Small intestine (tissue), 7 donors: ENCODE data around the gene CREBBP. TPM values are rescaled to one million over a fixed set of nuclear protein-coding genes. Genes with fewer than 3 reads are reported as not detected.

ENCODE experiments used
- DNase-seq, 2 donors: peaks; one replicate each; pipeline versions ENCODE4 v3.0.0 to v3.0.0-alpha.2; 2013
- FAIRE-seq: peaks from 2 replicates; lab custom pipeline; 2012; peaks lifted over from hg19 to GRCh38; lab: Jason Lieb, UNC
- H3K27ac ChIP-seq, 3 donors: one replicate each; pipeline ENCODE4 v1.5.1; 2013; ENCODE audit warnings: low read length in 2 of 3, mild to moderate bottlenecking in 2 of 3, control low read depth in 1 of 3, inconsistent platforms in 1 of 3, low read depth in 1 of 3, moderate library complexity in 1 of 3
- H3K27me3 ChIP-seq, 3 donors: one replicate each; pipeline ENCODE4 v1.6.1; 2013; ENCODE audit warnings: low read length in 3 of 3, inconsistent platforms in 1 of 3; ENCODE audit not compliant: control insufficient read depth in 3 of 3, insufficient read depth in 3 of 3
- H3K36me3 ChIP-seq, 3 donors: one replicate each; pipeline ENCODE4 v1.6.1; 2013; ENCODE audit warnings: low read length in 3 of 3, inconsistent platforms in 1 of 3, low read depth in 1 of 3, mild to moderate bottlenecking in 1 of 3, moderate library complexity in 1 of 3; ENCODE audit not compliant: control insufficient read depth in 3 of 3, insufficient read depth in 2 of 3
- H3K4me1 ChIP-seq, 3 donors: one replicate each; pipeline ENCODE4 v1.6.1; 2013; ENCODE audit warnings: low read length in 2 of 3, inconsistent platforms in 1 of 3, low read depth in 1 of 3, mild to moderate bottlenecking in 1 of 3, moderate library complexity in 1 of 3; ENCODE audit not compliant: control insufficient read depth in 3 of 3, insufficient read depth in 2 of 3
- H3K4me3 ChIP-seq, 3 donors: one replicate each; pipeline ENCODE4 v1.5.1; 2013; ENCODE audit warnings: low read length in 3 of 3, control low read depth in 1 of 3, inconsistent platforms in 1 of 3, low read depth in 1 of 3, mild to moderate bottlenecking in 1 of 3, moderate library complexity in 1 of 3
- H3K9me3 ChIP-seq, 2 donors: one replicate each; pipeline ENCODE4 v1.6.1; 2013; ENCODE audit warnings: low read depth in 1 of 2, low read length in 1 of 2; ENCODE audit not compliant: control insufficient read depth in 2 of 2, insufficient read depth in 1 of 2
- WGBS, 3 donors: extraction: QIAGEN DNeasy Blood & Tissue Kit; methylation state at CpG; one replicate each; pipeline ENCODE4 v1.1.7; 2013; 5-methylcytosine and 5-hydroxymethylcytosine counted together
- polyA plus RNA-seq, 4 donors: library from polyadenylated mRNA; stranded (reverse) in 3 of 4; unstranded in 1 of 4; fragments of 200-250 nt in 3 of 4; fragments of 120-200 nt in 1 of 4; gene quantifications; one replicate each; pipeline versions ENCODE4 v1.2.1 to v1.2.3, GENCODE V29; 2013
- donor health status: healthy with polysubstance abuse.
- donor health status: control.
- donor health status: control.
- donor health status: Bipolar disorder and iron deficiency.
- donor health status: healthy.

Gene CREBBP
- polyA plus RNA-seq, 4 donors, result 6.8 to 48.0 (median 12.6) TPM

DNA sequence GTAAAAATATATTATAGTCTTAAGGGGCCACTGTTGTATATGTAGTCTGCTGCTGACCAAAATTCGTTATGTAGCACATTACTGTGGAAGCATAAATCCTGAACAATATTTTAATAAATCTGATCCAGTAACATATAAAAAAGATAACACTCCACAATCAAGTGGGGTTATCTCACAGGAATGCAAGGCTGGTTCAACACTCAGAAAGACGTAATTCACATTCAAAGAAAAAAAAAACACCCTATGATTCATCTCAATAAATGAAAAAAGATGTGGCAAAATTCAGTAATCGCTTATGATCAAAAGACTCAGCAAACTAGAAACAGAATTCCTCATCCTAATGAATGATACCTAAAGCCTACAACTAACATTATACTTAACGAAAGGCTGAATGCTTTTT is 47.8 kb downstream of the CREBBP start:
- Histone ChIP-seq H3K27me3 (no peaks in the 10 kb centered on the region), H3K9me3 (peaks cover 0 to 11% of the 10 kb centered on the region in 2 donors), H3K36me3 (peaks cover 0 to 26% (median 2%) of the 10 kb centered on the region in 3 donors), H3K27ac (no peak overlapping the region), H3K4me1 (no peaks in the 10 kb centered on the region), H3K4me3 (no peak overlapping the region)
- DNase-seq (no peak), FAIRE-seq (no peak)
- WGBS, 3 donors, result 91 to 98% (median 97%) methylated on average over 4 of the region's 4 CpGs

DNA sequence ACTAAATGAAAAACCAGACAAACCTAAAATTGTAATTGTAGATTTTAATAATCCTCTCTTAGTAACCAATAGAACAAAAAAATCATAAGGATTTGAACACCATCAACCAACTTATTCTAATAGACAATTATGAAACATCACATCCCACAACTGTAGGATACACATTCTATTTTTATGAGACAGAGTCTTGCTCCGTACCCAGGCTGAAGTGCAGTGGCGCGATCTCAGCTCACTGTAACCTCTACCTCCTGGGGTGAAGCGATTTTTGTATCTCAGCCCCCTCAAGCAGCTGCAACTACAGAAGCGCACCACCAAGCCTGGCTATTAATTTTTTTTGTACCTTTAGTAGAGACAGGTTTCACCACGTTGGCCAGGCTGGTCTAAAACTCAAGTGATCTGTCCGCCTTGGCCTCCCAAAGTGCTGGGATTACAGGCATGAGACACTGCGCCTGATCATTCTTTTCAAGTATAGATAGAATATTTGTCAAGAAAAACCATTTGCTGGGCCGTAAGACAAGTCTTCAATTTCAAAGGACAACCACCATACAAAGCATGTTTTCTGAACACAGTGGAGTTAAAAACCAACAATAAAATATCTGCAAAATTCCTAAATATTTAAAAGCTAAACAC is 49.8 kb downstream of the CREBBP start:
- WGBS, 3 donors, result 91 to 96% (median 93%) methylated on average over 9 of the region's 9 CpGs
- Histone ChIP-seq H3K36me3 (peaks cover 0 to 27% (median 2%) of the 10 kb centered on the region in 3 donors), H3K27me3 (no peaks in the 10 kb centered on the region), H3K27ac (no peak overlapping the region), H3K4me3 (no peak overlapping the region), H3K9me3 (peaks cover 0 to 11% of the 10 kb centered on the region in 2 donors), H3K4me1 (no peaks in the 10 kb centered on the region)
- no peak for DNase-seq
- no peak for FAIRE-seq

DNA sequence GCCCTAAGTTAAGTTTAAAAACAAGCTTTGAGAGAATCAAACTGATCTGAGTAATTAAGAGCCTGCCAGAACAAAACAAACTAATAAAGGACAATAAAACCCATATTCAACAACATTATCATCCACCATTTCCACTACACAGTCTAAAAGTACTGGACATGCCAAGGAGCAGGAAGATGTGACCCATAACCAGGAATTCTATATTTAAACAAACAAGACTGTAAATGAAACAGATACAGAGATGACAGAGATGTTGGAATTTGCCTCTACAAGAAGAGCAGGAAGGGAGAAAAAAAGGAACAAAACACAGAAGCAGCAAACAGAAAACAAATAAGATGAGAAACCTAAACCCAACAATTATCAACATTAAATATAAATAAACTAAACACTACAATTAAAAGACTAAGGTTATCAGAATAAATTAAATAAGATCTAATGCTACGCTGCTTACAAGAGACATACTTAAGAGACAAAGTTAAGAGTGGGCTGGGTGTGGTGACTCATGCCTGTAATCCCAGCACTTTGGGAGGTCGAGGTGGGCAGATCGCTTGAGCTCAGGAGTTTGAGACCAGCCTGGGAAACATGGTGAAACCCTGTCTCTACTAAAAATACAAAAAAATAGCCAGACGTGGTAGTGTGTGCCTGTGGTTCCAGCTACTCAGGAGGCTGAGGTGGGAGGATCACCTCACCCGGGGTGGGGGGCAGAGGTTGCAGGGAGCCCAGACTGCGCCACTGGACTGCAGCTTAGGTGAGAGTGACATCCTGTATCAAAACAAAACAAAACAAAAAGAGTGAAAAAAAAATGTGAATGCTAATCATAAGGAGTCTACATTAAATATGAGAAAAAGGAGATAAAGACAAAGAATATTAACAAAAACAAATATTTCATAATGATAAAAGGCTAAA is 50.6 kb downstream of the CREBBP start:
- no peak for FAIRE-seq
- Histone ChIP-seq H3K27ac (no peak overlapping the region), H3K27me3 (no peaks in the 10 kb centered on the region), H3K4me1 (peaks cover 0 to 1% (median 0%) of the 10 kb centered on the region in 3 donors), H3K4me3 (no peak overlapping the region), H3K9me3 (peaks cover 0 to 11% of the 10 kb centered on the region in 2 donors), H3K36me3 (peaks cover 0 to 28% (median 2%) of the 10 kb centered on the region in 3 donors)
- WGBS, 3 donors, result 87 to 92% (median 92%) methylated on average over 6 of the region's 6 CpGs
- no peak for DNase-seq

DNA sequence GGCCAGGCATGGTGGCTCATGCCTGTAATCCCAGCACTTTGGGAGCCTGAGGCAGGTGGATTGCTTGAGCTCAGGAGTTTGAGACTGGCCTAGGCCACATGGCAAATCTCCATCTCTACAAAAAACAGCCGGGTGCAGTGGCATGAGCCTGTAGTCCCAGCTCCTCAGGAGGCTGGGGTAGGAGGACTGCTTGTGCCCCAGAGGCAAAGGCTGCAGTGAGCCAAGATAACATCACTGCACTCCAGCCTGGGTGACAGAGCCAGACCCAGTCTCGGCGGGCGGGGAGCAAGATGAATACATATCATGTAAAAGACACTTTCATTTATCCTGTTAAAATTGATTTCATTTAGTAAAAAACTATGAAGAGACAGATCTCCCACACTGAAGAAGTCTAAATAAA is 54.6 kb downstream of the CREBBP start:
- no peak for FAIRE-seq
- Histone ChIP-seq H3K4me3 (no peak overlapping the region), H3K27ac (no peak overlapping the region), H3K27me3 (no peaks in the 10 kb centered on the region), H3K36me3 (peaks cover 0 to 33% (median 0%) of the 10 kb centered on the region in 3 donors), H3K4me1 (peaks cover 9 to 11% (median 10%) of the 10 kb centered on the region in 3 donors), H3K9me3 (no peaks in the 10 kb centered on the region)
- DNase-seq, result no peak
- 91 to 96% (median 91%) methylated on average over 4 of the region's 4 CpGs for WGBS, 3 donors

DNA sequence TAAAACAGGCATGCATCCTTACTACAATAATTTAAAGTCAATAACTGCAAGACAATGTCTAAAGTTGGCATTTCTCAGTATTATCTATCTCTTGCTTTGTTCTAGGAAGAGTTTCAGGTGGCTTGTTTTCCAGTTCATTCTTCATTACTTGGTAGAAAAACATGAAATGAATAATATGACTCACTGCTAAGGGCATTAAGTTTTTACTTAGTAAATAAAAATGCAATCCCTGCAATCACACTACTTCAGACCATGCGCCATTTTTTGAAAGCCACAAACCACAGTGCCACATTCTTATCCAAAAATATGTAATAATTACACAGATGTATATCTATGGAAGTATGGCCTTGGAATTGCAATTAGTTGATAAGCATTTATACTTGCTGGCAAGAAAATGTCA is 55.4 kb downstream of the CREBBP start:
- DNase-seq, result no peak
- 56 to 74% (median 72%) methylated on average over 1 of the region's 1 CpG for WGBS, 3 donors
- H3K9me3 ChIP-seq, result no peaks in the 10 kb centered on the region
- FAIRE-seq, result no peak
- peaks cover 14 to 17% (median 17%) of the 10 kb centered on the region in 3 donors for H3K4me1 ChIP-seq
- H3K36me3 ChIP-seq, result peaks cover 0 to 32% (median 0%) of the 10 kb centered on the region in 3 donors
- H3K27me3 ChIP-seq, result no peaks in the 10 kb centered on the region
- no peak overlapping the region for H3K4me3 ChIP-seq
- H3K27ac ChIP-seq, result no peak overlapping the region

DNA sequence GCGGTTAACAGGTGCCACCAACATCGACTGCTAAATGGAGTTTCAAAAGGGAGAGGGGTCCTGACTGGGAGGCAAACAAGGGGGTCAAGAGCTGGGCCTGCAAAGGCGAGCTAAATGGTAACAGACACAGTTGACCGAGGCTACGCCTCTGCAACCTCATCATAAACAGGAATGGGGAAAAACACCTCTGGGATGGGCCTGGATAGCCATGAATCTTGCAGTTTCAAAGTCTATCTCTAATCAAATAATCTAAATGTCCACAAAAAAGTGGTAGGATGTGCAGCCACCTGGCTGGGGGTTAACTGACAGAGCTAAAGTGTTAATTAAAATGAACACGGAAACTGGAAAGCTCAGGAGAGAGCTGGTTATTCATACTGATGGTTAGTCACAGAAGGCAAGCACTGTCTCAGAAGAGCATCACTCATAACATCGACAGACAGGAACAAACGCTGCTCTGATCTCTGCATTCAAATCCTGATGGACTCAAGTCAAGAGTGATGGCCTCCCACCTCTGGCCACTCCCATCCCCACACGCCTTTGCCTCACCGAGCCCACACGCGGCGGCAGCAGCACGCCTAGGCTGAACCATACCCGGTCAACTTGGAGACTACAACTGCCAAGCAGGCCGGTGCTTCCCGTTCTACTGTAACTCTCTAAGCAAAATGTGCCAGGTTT is 56.3 kb downstream of the CREBBP start:
- Histone ChIP-seq H3K36me3 (peaks cover 0 to 29% (median 0%) of the 10 kb centered on the region in 3 donors), H3K9me3 (no peaks in the 10 kb centered on the region), H3K4me1 (peaks cover 16 to 21% (median 21%) of the 10 kb centered on the region in 3 donors), H3K27me3 (no peaks in the 10 kb centered on the region), H3K27ac (no peak overlapping the region), H3K4me3 (no peak overlapping the region)
- no peak for DNase-seq
- FAIRE-seq, result no peak
- WGBS, 3 donors, result 80 to 89% (median 85%) methylated on average over 17 of the region's 17 CpGs

DNA sequence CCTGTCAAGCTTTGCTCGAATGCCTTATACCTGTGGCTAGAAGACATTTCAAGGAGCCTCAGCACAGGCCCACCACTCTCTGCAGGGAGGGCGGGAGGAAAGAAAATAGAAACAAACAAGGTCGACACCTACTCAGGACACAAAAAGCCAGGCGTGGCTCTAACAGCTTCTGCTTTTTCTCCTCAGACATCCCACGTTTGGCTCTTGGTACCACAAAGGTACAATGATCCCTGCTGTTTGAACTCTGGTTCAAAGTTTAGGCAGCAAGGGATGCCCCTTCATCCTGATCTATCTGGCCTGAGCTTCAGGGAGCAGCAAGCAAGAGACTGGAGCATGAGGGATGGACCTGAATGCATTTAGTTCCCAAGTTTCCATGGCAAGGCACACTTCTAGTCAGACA is 57.1 kb downstream of the CREBBP start:
- no peak overlapping the region for H3K27ac ChIP-seq
- no peaks in the 10 kb centered on the region for H3K27me3 ChIP-seq
- FAIRE-seq, result no peak
- peaks cover 19 to 21% (median 21%) of the 10 kb centered on the region in 3 donors for H3K4me1 ChIP-seq
- 54 to 63% (median 56%) methylated on average over 5 of the region's 5 CpGs for WGBS, 3 donors
- DNase-seq, result no peak
- peaks cover 0 to 29% (median 0%) of the 10 kb centered on the region in 3 donors for H3K36me3 ChIP-seq
- H3K9me3 ChIP-seq, result no peaks in the 10 kb centered on the region
- H3K4me3 ChIP-seq, result no peak overlapping the region
